ENCODE results near the gene TRAF3IP1.

Gene TRAF3IP1

GRCh38 chr2:238295144-238296112 lies 24.9 kb upstream of the TRAF3IP1 start:
- Histone ChIP-seq H3K27me3 (ENCODE audit: control insufficient read depth, insufficient read depth, low read length, poor library complexity, severe bottlenecking) (no peaks in the 10 kb centered on the region), H3K9me3 (ENCODE audit: control insufficient read depth, low read length) (no peaks in the 10 kb centered on the region), H3K36me3 (ENCODE audit: control insufficient read depth, insufficient read depth, low read length) (no peaks in the 10 kb centered on the region), H3K27ac (ENCODE audit: insufficient read depth, low read depth, low read length, poor library complexity, severe bottlenecking) (no peak overlapping the region), H3K4me1 (ENCODE audit: control insufficient read depth, insufficient read depth, low read length) (peaks cover 11% of the 10 kb centered on the region), H3K4me3 (ENCODE audit: insufficient read depth, low read depth, low read length) (no peak overlapping the region)
- 85 to 86% methylated on average over 17 to 19 of the region's 21 CpGs for WGBS, 2 experiments

- Histone ChIP-seq H3K27me3 (ENCODE audit: control insufficient read depth, insufficient read depth, low read length, poor library complexity, severe bottlenecking) (no peaks in the 10 kb centered on the region), H3K9me3 (ENCODE audit: control insufficient read depth, low read length) (no peaks in the 10 kb centered on the region), H3K27ac (ENCODE audit: insufficient read depth, low read depth, low read length, poor library complexity, severe bottlenecking) (no peak overlapping the region), H3K4me1 (ENCODE audit: control insufficient read depth, insufficient read depth, low read length) (peaks cover 7% of the 10 kb centered on the region), H3K4me3 (ENCODE audit: insufficient read depth, low read depth, low read length) (no peak overlapping the region), H3K36me3 (ENCODE audit: control insufficient read depth, insufficient read depth, low read length) (no peaks in the 10 kb centered on the region)
- 85 to 86% methylated on average over 24 of the region's 24 CpGs for WGBS, 2 experiments
Observed at GRCh38 chr2:238296638-238297457, 23.5 kb upstream of the TRAF3IP1 start.

- no peak overlapping the region for H3K27ac ChIP-seq (ENCODE audit: insufficient read depth, low read depth, low read length, poor library complexity, severe bottlenecking)
- H3K36me3 ChIP-seq (ENCODE audit: control insufficient read depth, insufficient read depth, low read length), result no peaks in the 10 kb centered on the region
- H3K4me1 ChIP-seq (ENCODE audit: control insufficient read depth, insufficient read depth, low read length), result peaks cover 7% of the 10 kb centered on the region
- H3K9me3 ChIP-seq (ENCODE audit: control insufficient read depth, low read length), result no peaks in the 10 kb centered on the region
- H3K27me3 ChIP-seq (ENCODE audit: control insufficient read depth, insufficient read depth, low read length, poor library complexity, severe bottlenecking), result no peaks in the 10 kb centered on the region
- 96% methylated on average over 7 of the region's 7 CpGs for WGBS, 2 experiments
- no peak overlapping the region for H3K4me3 ChIP-seq (ENCODE audit: insufficient read depth, low read depth, low read length)
Observed at GRCh38 chr2:238299803-238300202, 20.5 kb upstream of the TRAF3IP1 start.

DNA sequence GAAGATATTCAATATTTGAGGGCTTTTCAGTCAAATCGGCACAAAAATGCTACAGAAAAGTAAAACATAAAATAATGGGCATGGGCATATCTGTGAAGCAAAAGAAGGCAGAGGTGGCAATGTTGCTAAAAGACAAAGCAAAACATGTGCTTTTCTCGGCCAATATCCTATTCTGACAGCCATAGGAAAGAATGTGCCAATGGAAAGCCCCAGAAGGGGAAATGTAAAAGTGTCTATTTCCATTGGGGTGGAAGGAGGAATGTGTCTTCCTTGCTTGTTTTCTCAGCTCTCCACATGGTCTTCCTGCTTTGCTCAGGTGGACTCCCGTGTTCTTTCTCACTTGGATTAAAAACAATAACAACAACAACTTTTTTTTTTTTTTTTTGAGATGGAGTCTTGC lies 18.2 kb upstream of the TRAF3IP1 start:
- Histone ChIP-seq H3K36me3 (ENCODE audit: control insufficient read depth, insufficient read depth, low read length) (no peaks in the 10 kb centered on the region), H3K27ac (ENCODE audit: insufficient read depth, low read depth, low read length, poor library complexity, severe bottlenecking) (no peak overlapping the region), H3K27me3 (ENCODE audit: control insufficient read depth, insufficient read depth, low read length, poor library complexity, severe bottlenecking) (no peaks in the 10 kb centered on the region), H3K4me3 (ENCODE audit: insufficient read depth, low read depth, low read length) (no peak overlapping the region), H3K9me3 (ENCODE audit: control insufficient read depth, low read length) (no peaks in the 10 kb centered on the region), H3K4me1 (ENCODE audit: control insufficient read depth, insufficient read depth, low read length) (peaks cover 5% of the 10 kb centered on the region)
- WGBS, 2 experiments, result 90 to 91% methylated on average over 2 to 3 of the region's 3 CpGs

DNA sequence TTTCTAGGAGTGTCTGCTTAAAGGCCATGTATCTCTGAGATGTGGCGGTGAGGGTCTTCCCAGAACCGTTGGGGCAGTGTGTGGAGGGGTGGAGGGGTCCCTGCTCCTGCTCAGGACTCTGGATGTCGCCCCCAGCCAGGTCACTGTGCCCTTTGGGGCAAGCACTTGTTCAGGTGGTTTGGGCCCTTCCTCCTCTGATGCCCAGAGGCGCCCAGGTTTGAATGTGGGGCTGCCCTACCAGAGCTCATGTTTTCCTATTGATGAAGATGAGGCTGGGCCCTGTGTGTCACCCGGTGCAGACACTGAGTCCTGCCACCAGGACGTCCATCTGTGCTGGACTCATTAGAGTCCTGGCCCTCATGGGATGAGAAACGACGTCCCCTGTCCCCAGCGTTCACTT lies 17.6 kb upstream of the TRAF3IP1 start:
- no peak overlapping the region for H3K4me3 ChIP-seq (ENCODE audit: insufficient read depth, low read depth, low read length)
- H3K27ac ChIP-seq (ENCODE audit: insufficient read depth, low read depth, low read length, poor library complexity, severe bottlenecking), result no peak overlapping the region
- no peaks in the 10 kb centered on the region for H3K4me1 ChIP-seq (ENCODE audit: control insufficient read depth, insufficient read depth, low read length)
- H3K9me3 ChIP-seq (ENCODE audit: control insufficient read depth, low read length), result no peaks in the 10 kb centered on the region
- WGBS, 2 experiments, result 92 to 94% methylated on average over 9 of the region's 9 CpGs
- no peaks in the 10 kb centered on the region for H3K36me3 ChIP-seq (ENCODE audit: control insufficient read depth, insufficient read depth, low read length)
- H3K27me3 ChIP-seq (ENCODE audit: control insufficient read depth, insufficient read depth, low read length, poor library complexity, severe bottlenecking), result no peaks in the 10 kb centered on the region

GRCh38 chr2:238304116-238304515 lies 16.2 kb upstream of the TRAF3IP1 start:
- Histone ChIP-seq H3K36me3 (ENCODE audit: control insufficient read depth, insufficient read depth, low read length) (no peaks in the 10 kb centered on the region), H3K9me3 (ENCODE audit: control insufficient read depth, low read length) (no peaks in the 10 kb centered on the region), H3K4me3 (ENCODE audit: insufficient read depth, low read depth, low read length) (no peak overlapping the region), H3K27ac (ENCODE audit: insufficient read depth, low read depth, low read length, poor library complexity, severe bottlenecking) (no peak overlapping the region), H3K4me1 (ENCODE audit: control insufficient read depth, insufficient read depth, low read length) (no peaks in the 10 kb centered on the region), H3K27me3 (ENCODE audit: control insufficient read depth, insufficient read depth, low read length, poor library complexity, severe bottlenecking) (no peaks in the 10 kb centered on the region)
- 91 to 95% methylated on average over 6 of the region's 6 CpGs for WGBS, 2 experiments

DNA sequence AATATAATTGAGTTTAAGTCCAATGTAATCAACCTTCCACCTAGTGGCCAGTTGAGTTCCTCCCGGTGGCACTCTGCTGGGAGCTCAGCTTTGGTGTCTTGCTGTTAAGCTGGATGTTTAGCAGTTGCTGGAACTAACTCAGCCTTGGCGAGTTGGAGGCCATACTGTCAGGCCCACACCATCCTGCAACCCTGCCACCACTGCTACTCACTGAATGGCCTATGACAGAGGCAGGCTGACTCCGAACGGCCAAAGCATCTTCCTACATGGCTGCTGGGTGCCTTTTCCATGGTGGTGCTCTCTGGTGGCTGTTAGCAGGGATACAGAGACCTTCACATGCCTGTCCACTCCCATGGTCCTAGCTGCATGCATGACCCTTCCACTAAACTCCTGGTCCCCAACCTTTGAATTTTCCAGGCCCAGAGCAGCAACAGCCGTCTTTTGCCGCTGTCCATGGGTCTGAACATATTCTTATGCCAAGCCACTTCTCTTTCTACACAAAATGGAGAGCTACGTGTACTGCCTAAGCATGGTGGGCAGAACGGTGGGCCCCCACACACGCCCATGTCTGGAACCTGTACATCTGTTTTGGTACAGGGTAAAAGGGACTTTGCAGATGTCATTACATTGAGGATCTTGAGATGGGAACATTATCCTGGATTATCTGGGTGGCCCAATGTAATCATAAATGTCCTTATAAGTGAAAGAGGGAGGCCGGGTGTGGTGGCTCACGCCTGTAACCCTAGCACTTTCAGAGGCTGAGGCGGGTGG lies 15.0 kb upstream of the TRAF3IP1 start:
- WGBS, 2 experiments, result 86 to 87% methylated on average over 12 of the region's 12 CpGs
- H3K4me3 ChIP-seq (ENCODE audit: insufficient read depth, low read depth, low read length), result no peak overlapping the region
- no peaks in the 10 kb centered on the region for H3K4me1 ChIP-seq (ENCODE audit: control insufficient read depth, insufficient read depth, low read length)
- no peak overlapping the region for H3K27ac ChIP-seq (ENCODE audit: insufficient read depth, low read depth, low read length, poor library complexity, severe bottlenecking)
- H3K27me3 ChIP-seq (ENCODE audit: control insufficient read depth, insufficient read depth, low read length, poor library complexity, severe bottlenecking), result no peaks in the 10 kb centered on the region
- H3K36me3 ChIP-seq (ENCODE audit: control insufficient read depth, insufficient read depth, low read length), result no peaks in the 10 kb centered on the region
- H3K9me3 ChIP-seq (ENCODE audit: control insufficient read depth, low read length), result no peaks in the 10 kb centered on the region

GRCh38 chr2:238305965-238306671 lies 14.2 kb upstream of the TRAF3IP1 start:
- 92 to 94% methylated on average over 11 of the region's 11 CpGs for WGBS, 2 experiments
- Histone ChIP-seq H3K4me1 (ENCODE audit: control insufficient read depth, insufficient read depth, low read length) (no peaks in the 10 kb centered on the region), H3K27me3 (ENCODE audit: control insufficient read depth, insufficient read depth, low read length, poor library complexity, severe bottlenecking) (no peaks in the 10 kb centered on the region), H3K4me3 (ENCODE audit: insufficient read depth, low read depth, low read length) (no peak overlapping the region), H3K36me3 (ENCODE audit: control insufficient read depth, insufficient read depth, low read length) (no peaks in the 10 kb centered on the region), H3K27ac (ENCODE audit: insufficient read depth, low read depth, low read length, poor library complexity, severe bottlenecking) (no peak overlapping the region), H3K9me3 (ENCODE audit: control insufficient read depth, low read length) (no peaks in the 10 kb centered on the region)

- H3K4me3 ChIP-seq (ENCODE audit: insufficient read depth, low read depth, low read length), result no peak overlapping the region
- H3K4me1 ChIP-seq (ENCODE audit: control insufficient read depth, insufficient read depth, low read length), result no peaks in the 10 kb centered on the region
- WGBS, 2 experiments, result 90 to 95% methylated on average over 5 of the region's 5 CpGs
- H3K9me3 ChIP-seq (ENCODE audit: control insufficient read depth, low read length), result no peaks in the 10 kb centered on the region
- no peak overlapping the region for H3K27ac ChIP-seq (ENCODE audit: insufficient read depth, low read depth, low read length, poor library complexity, severe bottlenecking)
- H3K36me3 ChIP-seq (ENCODE audit: control insufficient read depth, insufficient read depth, low read length), result no peaks in the 10 kb centered on the region
- H3K27me3 ChIP-seq (ENCODE audit: control insufficient read depth, insufficient read depth, low read length, poor library complexity, severe bottlenecking), result no peaks in the 10 kb centered on the region
Observed at GRCh38 chr2:238306672-238306998, 13.7 kb upstream of the TRAF3IP1 start.

Data from ectodermal cell (in vitro differentiated cells).